ENCODE data around the gene HEBP1.

- TF ChIP-seq CTCF (IDR thresholded peaks at IDR 0.05): no peak
- TF ChIP-seq POLR2A (IDR thresholded peaks at IDR 0.05): no peak
These were observed 38.6 kb upstream of the HEBP1 start for GRCh38 chr12:13038491-13039161.

Measured in upper lobe of left lung (tissue), 4 donors.